SU-DHL-6 (cell line): ENCODE results near the gene RAB17.

Experiments used
- EZH2phosphoT487 ChIP-seq: fragments of 200-600 bp; sonication (generic), shearing (Covaris generic); conservative IDR thresholded peaks from 2 replicates; pipeline ENCODE4 v1.6.1; 2018; ENCODE audit warnings: mild to moderate bottlenecking, antibody characterized with exemption, low read length, moderate library complexity, mixed read lengths
- TF ChIP-seq, protein P1 (sequence below): fragments of 200-600 bp; sonication (generic); IDR thresholded peaks from one replicate; pipeline ENCODE4 v1.5.1; 2017; ENCODE audit warnings: antibody characterized with exemption, mild to moderate bottlenecking, low read length, moderate library complexity; ENCODE audit not compliant: insufficient read depth, poor library complexity, severe bottlenecking

DNA sequence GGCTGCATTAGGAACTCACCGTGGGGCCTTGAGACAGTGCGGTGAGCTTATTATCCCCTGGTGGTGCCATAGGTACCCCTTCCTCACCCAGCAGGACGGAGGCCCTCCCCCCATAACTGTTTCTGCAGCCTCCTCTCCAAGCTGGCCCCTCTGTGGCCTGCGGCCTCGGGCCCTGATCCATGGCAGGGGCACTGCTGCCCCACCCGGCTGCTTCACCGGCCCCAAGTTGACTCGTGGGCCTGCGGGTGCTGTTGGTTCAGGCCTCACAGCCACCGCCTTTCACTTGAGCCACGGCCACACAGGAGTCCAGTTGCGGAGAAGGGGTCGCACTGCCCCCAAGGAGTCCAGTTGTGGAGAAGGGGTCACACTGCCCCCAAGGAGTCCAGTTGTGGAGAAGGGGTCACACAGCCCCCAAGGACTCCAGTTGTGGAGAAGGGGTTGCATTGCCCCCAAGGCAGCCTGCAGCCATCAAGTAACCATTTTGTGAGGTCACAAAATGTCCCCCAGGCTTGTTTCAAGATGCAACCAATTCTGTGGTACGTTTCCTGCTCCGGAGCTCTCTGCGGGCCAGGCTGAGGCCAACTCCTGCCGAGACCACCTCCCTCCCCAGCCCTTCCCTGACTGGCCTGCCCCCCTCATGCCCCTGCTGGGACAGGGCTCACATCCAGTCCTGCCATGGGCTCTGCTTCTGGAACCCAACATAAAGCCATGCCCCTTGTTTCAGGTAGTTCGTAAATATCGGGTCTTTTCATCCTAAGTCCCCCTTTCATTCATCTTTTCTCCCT, 41.5 kb upstream of the RAB17 start:
- TF ChIP-seq, protein P1, sequence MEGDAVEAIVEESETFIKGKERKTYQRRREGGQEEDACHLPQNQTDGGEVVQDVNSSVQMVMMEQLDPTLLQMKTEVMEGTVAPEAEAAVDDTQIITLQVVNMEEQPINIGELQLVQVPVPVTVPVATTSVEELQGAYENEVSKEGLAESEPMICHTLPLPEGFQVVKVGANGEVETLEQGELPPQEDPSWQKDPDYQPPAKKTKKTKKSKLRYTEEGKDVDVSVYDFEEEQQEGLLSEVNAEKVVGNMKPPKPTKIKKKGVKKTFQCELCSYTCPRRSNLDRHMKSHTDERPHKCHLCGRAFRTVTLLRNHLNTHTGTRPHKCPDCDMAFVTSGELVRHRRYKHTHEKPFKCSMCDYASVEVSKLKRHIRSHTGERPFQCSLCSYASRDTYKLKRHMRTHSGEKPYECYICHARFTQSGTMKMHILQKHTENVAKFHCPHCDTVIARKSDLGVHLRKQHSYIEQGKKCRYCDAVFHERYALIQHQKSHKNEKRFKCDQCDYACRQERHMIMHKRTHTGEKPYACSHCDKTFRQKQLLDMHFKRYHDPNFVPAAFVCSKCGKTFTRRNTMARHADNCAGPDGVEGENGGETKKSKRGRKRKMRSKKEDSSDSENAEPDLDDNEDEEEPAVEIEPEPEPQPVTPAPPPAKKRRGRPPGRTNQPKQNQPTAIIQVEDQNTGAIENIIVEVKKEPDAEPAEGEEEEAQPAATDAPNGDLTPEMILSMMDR, result no peak
- no peak for TF ChIP-seq EZH2phosphoT487
